HepG2 (cell line): Measurements from ENCODE around the gene BEX5. TPM values are rescaled to one million over a fixed set of nuclear protein-coding genes. Genes with fewer than 3 reads are reported as not detected.
"Not testable (repeated sequence)": the region's sequence is repeated elsewhere in the genome, so short reads cannot be mapped to it uniquely, and the experiment has no call there.

Experiments used
- ATAC-seq: fragments of 200-7000 bp; cut with Tn5 transposase; 3 replicates; pipeline ENCODE4 v1.9.1; 2020; ENCODE audit warnings: mild to moderate bottlenecking, moderate library complexity
- BruUV-seq: library from RNA; stranded (reverse); fragments of 400-500 nt; replicated peaks from 2 replicates; lab custom pipeline; 2021; lab: Mats Ljungman, UMichigan
- CTCF ChIA-PET: fragments of 300-600 bp; formaldehyde crosslinking; extraction: SDS; loops from one replicate; lab custom pipeline; 2021; ENCODE audit warnings: low total read pairs, inconsistent platforms, low intra/inter-chr PET ratio; lab: Yijun Ruan, JAX
- POLR2A ChIA-PET: fragments of 350-600 bp; sonication (Branson Sonifier 250); formaldehyde crosslinking; loops from one replicate; lab custom pipeline; 2020; ENCODE audit warnings: antibody characterized with exemption, inconsistent platforms; lab: Yijun Ruan, JAX
- DNase-seq: peaks from one replicate; pipeline ENCODE4 v3.0.0-alpha.2; 2015; ENCODE audit warnings: low spot score
- FAIRE-seq: peaks from 3 replicates; lab custom pipeline; 2011; peaks lifted over from hg19 to GRCh38; lab: Jason Lieb, UNC
- H2AFZ ChIP-seq: one replicate; pipeline ENCODE4 v1.6.1; 2011; ENCODE audit warnings: low read length, inconsistent platforms
- H3K27ac ChIP-seq: fragments of 300-600 bp; 3 replicates; pipeline ENCODE4 v1.8.0; 2011; ENCODE audit warnings: mixed run types, mild to moderate bottlenecking, mixed read lengths, low read length, inconsistent platforms; ENCODE audit not compliant: insufficient read depth; ENCODE audit errors: extremely low read length
- H3K27me3 ChIP-seq, 2 experiments: fragments of 200-600 bp in 1 of 2; 2 replicates in 1 of 2; 3 replicates in 1 of 2; pipeline versions ENCODE4 v1.6.0 to v1.8.0; 2011; ENCODE audit warnings: low read length in 2 of 2, mild to moderate bottlenecking in 2 of 2, moderate library complexity in 2 of 2, inconsistent platforms in 1 of 2; ENCODE audit not compliant: insufficient read depth in 2 of 2, control insufficient read depth in 1 of 2
- H3K36me3 ChIP-seq, 2 experiments: fragments of 200-600 bp in 1 of 2; replicated peaks in 1 of 2; 2 replicates in 1 of 2; 3 replicates in 1 of 2; pipeline versions ENCODE4 v1.5.1 to v1.8.0; 2011; ENCODE audit warnings: low read length in 2 of 2, inconsistent platforms in 1 of 2; ENCODE audit not compliant: insufficient read depth in 2 of 2, control insufficient read depth in 1 of 2
- H3K4me1 ChIP-seq: 2 replicates; pipeline ENCODE4 v1.5.1; 2012; ENCODE audit warnings: low read length, inconsistent platforms; ENCODE audit not compliant: insufficient read depth
- H3K4me2 ChIP-seq: 2 replicates; pipeline ENCODE4 v1.6.0; 2011; ENCODE audit warnings: low read depth, low read length, inconsistent platforms
- H3K4me3 ChIP-seq, 3 experiments: fragments of 200-600 bp in 1 of 3; sonication (generic), shearing (Covaris generic) in 1 of 3; replicated peaks in 1 of 3; 2 replicates each; pipeline ENCODE4 v1.5.1; 2011 to 2016; ENCODE audit warnings: low read length in 3 of 3, inconsistent platforms in 2 of 3, low read depth in 2 of 3, mild to moderate bottlenecking in 2 of 3, control low read depth in 1 of 3, mixed read lengths in 1 of 3; ENCODE audit not compliant: insufficient read depth in 1 of 3
- H3K79me2 ChIP-seq: one replicate; pipeline ENCODE4 v1.6.1; 2011; ENCODE audit warnings: low read length, inconsistent platforms; ENCODE audit not compliant: insufficient read depth
- H3K9ac ChIP-seq: 2 replicates; pipeline ENCODE4 v1.6.0; 2011; ENCODE audit warnings: mild to moderate bottlenecking, low read depth, low read length, inconsistent platforms; ENCODE audit not compliant: insufficient read depth
- H3K9me3 ChIP-seq: 2 replicates; pipeline ENCODE4 v1.5.1; 2012; ENCODE audit warnings: mild to moderate bottlenecking, low read length
- H4K20me1 ChIP-seq: 2 replicates; pipeline ENCODE4 v1.6.0; 2011; ENCODE audit warnings: inconsistent platforms, mild to moderate bottlenecking, low read length, moderate library complexity; ENCODE audit not compliant: insufficient read depth
- MEIS2 ChIP-seq: sonication (generic); formaldehyde crosslinking; IDR thresholded peaks from 2 replicates; pipeline ENCODE4 v1.9.0; 2021; ENCODE audit warnings: mild to moderate bottlenecking, missing genetic modification reagents
- ZNF33B ChIP-seq: sonication (generic); formaldehyde crosslinking; IDR thresholded peaks from 2 replicates; pipeline ENCODE4 v1.5.1; 2020; ENCODE audit warnings: mild to moderate bottlenecking, missing genetic modification reagents
- WGBS: methylation state at CpG from one replicate; pipeline ENCODE4 v1.1.6; 2017; ENCODE audit warnings: low lambda C conversion rate; 5-methylcytosine and 5-hydroxymethylcytosine counted together
- in situ Hi-C: cut with HindIII; loops from 2 replicates; pipeline ENCODE4 v1.10.0; 2017; ENCODE audit warnings: low pct_unique_long_range_greater_than_20kb; ENCODE audit not compliant: extremely low pct_ligation_motif_present
- intact Hi-C: fragments of 100-400 bp; cut with micrococcal nuclease; formaldehyde crosslinking; loops from one replicate; pipeline ENCODE4 v1.10.0; 2022; ENCODE audit not compliant: unreplicated experiment
- polyA plus RNA-seq, 8 experiments: library from polyadenylated mRNA; depleted of rRNA in 3 of 8; stranded (reverse) in 7 of 8; unstranded in 1 of 8; fragments of >200 nt; fragmentation: Illumina TruSeq in 4 of 8; extraction: Trizol in 4 of 8; gene quantifications; 2 replicates each; pipeline versions ENCODE4 v1.2.1 to v1.2.3, GENCODE V29; 2011 to 2016; ENCODE audit warnings: low read depth in 4 of 8, missing spikeins in 1 of 8, mixed read lengths in 1 of 8; ENCODE audit not compliant: insufficient read depth in 1 of 8
- total RNA-seq, 5 experiments: library from RNA; depleted of rRNA; stranded (reverse); fragments of >200 nt; fragmentation: Illumina TruSeq; extraction: Trizol; gene quantifications; 2 replicates each; pipeline ENCODE4 v1.2.3, GENCODE V29; 2016; ENCODE audit warnings: low read depth in 1 of 5
- TF ChIP-seq, protein P1 (sequence below): sonication (generic); formaldehyde crosslinking; IDR thresholded peaks from 2 replicates; pipeline ENCODE4 v1.5.0; 2020; ENCODE audit warnings: mild to moderate bottlenecking, missing genetic modification reagents, borderline replicate concordance

BEX5 gene
- total and polyA plus RNA-seq, 2 of the 13 experiments (the other 11 are each of a cell fraction or from before 2014, with no cell fraction given): not detected

DNA sequence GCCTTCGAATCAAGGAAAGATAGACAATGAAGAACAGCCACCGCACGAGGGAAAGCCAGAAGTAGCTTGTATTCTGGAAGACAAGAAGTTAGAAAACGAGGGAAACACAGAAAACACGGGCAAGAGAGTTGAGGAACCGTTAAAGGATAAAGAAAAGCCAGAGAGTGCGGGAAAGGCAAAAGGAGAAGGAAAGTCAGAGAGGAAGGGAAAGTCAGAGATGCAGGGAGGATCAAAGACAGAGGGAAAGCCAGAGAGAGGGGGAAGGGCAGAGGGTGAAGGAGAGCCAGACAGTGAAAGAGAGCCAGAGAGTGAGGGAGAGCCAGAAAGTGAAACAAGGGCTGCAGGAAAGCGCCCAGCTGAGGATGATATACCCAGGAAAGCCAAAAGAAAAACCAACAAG is 28.9 kb downstream of the BEX5 start (continued):
- TF ChIP-seq, protein P1, sequence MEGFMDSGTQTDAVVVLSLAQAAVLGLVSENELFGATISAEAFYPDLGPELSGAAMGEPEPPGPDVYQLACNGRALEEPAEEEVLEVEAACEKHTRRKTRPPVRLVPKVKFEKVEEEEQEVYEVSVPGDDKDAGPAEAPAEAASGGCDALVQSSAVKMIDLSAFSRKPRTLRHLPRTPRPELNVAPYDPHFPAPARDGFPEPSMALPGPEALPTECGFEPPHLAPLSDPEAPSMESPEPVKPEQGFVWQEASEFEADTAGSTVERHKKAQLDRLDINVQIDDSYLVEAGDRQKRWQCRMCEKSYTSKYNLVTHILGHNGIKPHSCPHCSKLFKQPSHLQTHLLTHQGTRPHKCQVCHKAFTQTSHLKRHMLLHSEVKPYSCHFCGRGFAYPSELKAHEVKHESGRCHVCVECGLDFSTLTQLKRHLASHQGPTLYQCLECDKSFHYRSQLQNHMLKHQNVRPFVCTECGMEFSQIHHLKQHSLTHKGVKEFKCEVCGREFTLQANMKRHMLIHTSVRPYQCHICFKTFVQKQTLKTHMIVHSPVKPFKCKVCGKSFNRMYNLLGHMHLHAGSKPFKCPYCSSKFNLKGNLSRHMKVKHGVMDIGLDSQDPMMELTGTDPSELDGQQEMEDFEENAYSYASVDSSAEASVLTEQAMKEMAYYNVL (CRISPR knock-in tag): no peak
- no peak for TF ChIP-seq ZNF33B (CRISPR knock-in tag)
- TF ChIP-seq MEIS2 (CRISPR knock-in tag): no peak

DNA sequence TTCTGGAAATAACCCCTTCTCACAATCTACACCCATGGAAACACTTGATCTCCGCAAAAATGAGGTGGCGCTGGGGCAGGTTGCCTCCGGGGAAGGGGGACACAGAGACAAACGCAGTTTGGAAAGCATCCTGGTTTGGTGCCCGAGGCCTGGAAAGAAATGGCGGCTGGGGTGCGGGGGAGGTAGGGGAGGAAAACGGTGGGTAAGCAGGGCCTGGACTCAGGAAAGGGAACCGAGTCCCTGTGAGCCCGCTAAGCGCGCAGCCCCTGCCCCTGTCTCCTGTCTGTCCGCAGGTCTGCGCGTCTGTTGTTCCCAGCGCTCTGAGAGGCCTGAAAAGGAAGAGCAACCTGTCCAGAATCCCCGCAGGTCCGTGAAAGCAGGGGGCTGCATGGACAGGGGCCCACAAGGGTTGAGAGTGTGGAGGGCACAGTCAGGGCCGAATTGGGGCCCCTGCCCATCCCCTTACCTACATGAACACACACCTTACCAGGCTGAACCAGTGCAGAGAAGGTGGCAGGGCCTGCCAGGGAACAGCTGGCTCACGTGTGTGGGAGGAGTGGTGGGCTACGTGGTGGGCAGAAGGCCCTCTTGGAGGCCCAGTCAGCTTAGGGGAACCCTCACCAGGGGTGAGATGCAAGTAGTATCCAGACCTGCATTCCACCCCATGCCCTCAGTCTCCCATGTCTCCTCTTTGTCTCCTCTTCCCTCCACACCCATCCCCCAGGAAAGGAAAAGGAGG is 29.5 kb downstream of the BEX5 start:
- H3K9me3 ChIP-seq, in situ Hi-C loops, H3K4me2 ChIP-seq, H3K4me3 ChIP-seq, intact Hi-C loops, DNase-seq, FAIRE-seq, H2AFZ ChIP-seq, H3K9ac ChIP-seq, H4K20me1 ChIP-seq, H3K79me2 ChIP-seq, H3K36me3 ChIP-seq, H3K27ac ChIP-seq, H3K4me1 ChIP-seq, POLR2A ChIA-PET, H3K27me3 ChIP-seq, ATAC-seq, CTCF ChIA-PET, BruUV-seq: not testable (repeated sequence)
- 35% methylated on average over 8 of the region's 21 CpGs for WGBS

DNA sequence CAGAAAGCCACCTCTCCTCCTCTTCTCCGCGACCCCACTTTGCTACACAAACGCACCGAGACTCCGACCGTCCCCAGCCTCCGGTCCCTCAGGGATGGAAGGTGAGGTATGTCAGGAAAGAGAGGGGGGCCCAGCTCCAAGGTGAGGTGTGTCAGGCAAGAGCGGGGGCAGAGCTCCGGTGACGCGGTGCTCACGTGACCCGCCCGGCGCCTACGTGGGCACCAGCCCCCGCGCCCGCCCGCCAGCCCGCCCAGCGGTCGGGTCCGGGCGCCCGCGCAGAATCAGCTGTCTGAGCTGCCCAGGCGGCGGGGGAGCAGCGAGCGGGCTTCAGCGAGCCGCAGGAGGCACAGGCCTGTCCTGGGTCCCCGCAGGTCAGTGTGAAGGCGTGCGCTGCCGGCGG is 30.3 kb downstream of the BEX5 start, which contains the start of gene TCEAL2:
TSS of gene TCEAL2 (plus strand) at position 244 of the 400 bp plus-strand sequence. CDS start 1,152 bp downstream, outside the sequence.
- FAIRE-seq, DNase-seq: not testable (repeated sequence)

DNA sequence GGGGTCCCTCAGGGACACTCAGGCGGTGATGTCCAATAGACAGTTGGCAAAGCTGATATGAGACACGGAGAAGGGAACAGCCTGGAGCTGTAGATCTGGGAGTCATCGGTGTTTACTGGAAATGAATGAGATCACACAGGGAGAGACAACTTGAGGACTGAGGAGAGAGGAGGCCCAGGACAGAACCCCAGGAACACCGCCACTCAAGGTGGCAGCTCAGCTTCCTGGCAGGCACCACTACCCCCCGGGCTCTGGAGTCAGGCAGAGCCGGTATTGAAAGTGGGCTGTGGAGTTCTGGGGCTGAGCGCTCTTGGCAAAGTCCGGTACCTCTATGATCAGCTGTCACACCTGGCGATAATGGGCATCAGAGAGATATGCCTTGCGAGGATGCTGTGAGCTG is 30.8 kb downstream of the BEX5 start:
- FAIRE-seq, H3K4me2 ChIP-seq, ATAC-seq, H3K27ac ChIP-seq, H3K27me3 ChIP-seq, H3K4me1 ChIP-seq, H3K36me3 ChIP-seq, DNase-seq, H4K20me1 ChIP-seq, H3K9me3 ChIP-seq, H3K4me3 ChIP-seq, in situ Hi-C loops, POLR2A ChIA-PET, H3K79me2 ChIP-seq, CTCF ChIA-PET, H2AFZ ChIP-seq, BruUV-seq, H3K9ac ChIP-seq, intact Hi-C loops: not testable (repeated sequence)
- WGBS: 30% methylated on average over 3 of the region's 10 CpGs

More for the DNA sequence above, 30.3 kb downstream of the BEX5 start, which contains the start of gene TCEAL2:
- H2AFZ ChIP-seq, in situ Hi-C loops, H3K9ac ChIP-seq, H3K36me3 ChIP-seq, BruUV-seq, H3K4me2 ChIP-seq, CTCF ChIA-PET, POLR2A ChIA-PET, H3K27ac ChIP-seq, H3K9me3 ChIP-seq, H3K4me1 ChIP-seq, H3K27me3 ChIP-seq, H3K79me2 ChIP-seq, ATAC-seq, intact Hi-C loops, H4K20me1 ChIP-seq, H3K4me3 ChIP-seq: not testable (repeated sequence)
- no CpG with 5 or more reads among the region's 38 CpGs for WGBS
